Esophagus (tissue), 2 donors: Measurements from ENCODE around the gene PGK2. TPM values are rescaled to one million over a fixed set of nuclear protein-coding genes. Genes with fewer than 3 reads are reported as not detected.

ENCODE experiments used
- H3K27ac ChIP-seq, 2 donors: one replicate each; pipeline ENCODE4 v1.5.1; 2013; ENCODE audit warnings: low read depth in 2 of 2, mild to moderate bottlenecking in 2 of 2, inconsistent platforms in 1 of 2, low read length in 1 of 2, moderate library complexity in 1 of 2
- H3K27me3 ChIP-seq, 2 donors: one replicate each; pipeline ENCODE4 v1.6.1; 2013; ENCODE audit warnings: low read length in 2 of 2, control low read depth in 1 of 2, mild to moderate bottlenecking in 1 of 2; ENCODE audit not compliant: insufficient read depth in 2 of 2, control insufficient read depth in 1 of 2
- H3K36me3 ChIP-seq, 2 donors: one replicate each; pipeline ENCODE4 v1.6.1; 2013; ENCODE audit warnings: low read length in 1 of 2; ENCODE audit not compliant: control insufficient read depth in 2 of 2, insufficient read depth in 2 of 2
- H3K4me1 ChIP-seq, 2 donors: one replicate each; pipeline ENCODE4 v1.6.1; 2013; ENCODE audit warnings: low read length in 1 of 2; ENCODE audit not compliant: control insufficient read depth in 2 of 2, insufficient read depth in 2 of 2
- H3K4me3 ChIP-seq, 2 donors: one replicate each; pipeline ENCODE4 v1.5.1; 2013; ENCODE audit warnings: low read length in 2 of 2, mild to moderate bottlenecking in 2 of 2, low read depth in 1 of 2, moderate library complexity in 1 of 2
- H3K9me3 ChIP-seq, 2 donors: one replicate each; pipeline ENCODE4 v1.6.1; 2013; ENCODE audit warnings: mild to moderate bottlenecking in 2 of 2, low read depth in 1 of 2, low read length in 1 of 2, moderate library complexity in 1 of 2; ENCODE audit not compliant: control insufficient read depth in 2 of 2, insufficient read depth in 1 of 2
- WGBS, 2 donors: extraction: QIAGEN DNeasy Blood & Tissue Kit; methylation state at CpG; one replicate each; pipeline ENCODE4 v1.1.7; 2013; 5-methylcytosine and 5-hydroxymethylcytosine counted together
- polyA plus RNA-seq, 2 donors: library from polyadenylated mRNA; stranded (reverse); fragments of 200-250 nt; gene quantifications; one replicate each; pipeline ENCODE4 v1.2.3, GENCODE V29; 2013
- donor health status: healthy with polysubstance abuse.
- donor health status: Bipolar disorder and iron deficiency.

Gene PGK2
- not detected for polyA plus RNA-seq

GRCh38 chr6:49787176-49787575 is at the start of gene PGK2:
Gene PGK2 (minus strand): TSS chr6:49787285. CDS start chr6:49787187, 98 bp downstream.
- Histone ChIP-seq H3K4me3 (no peak within 1 kb of the TSS), H3K27me3 (no peaks in the 10 kb centered on the region), H3K4me1 (no peaks in the 10 kb centered on the region), H3K36me3 (no peaks in the 10 kb centered on the region), H3K27ac (no peak within 1 kb of the TSS), H3K9me3 (no peaks in the 10 kb centered on the region)
- WGBS, 2 donors = 84 to 86% methylated on average over 8 of the region's 8 CpGs

- WGBS, 2 donors = 81 to 87% methylated on average over 3 of the region's 3 CpGs
- H3K4me3 ChIP-seq = no peak overlapping the region
- no peaks in the 10 kb centered on the region for H3K9me3 ChIP-seq
- no peaks in the 10 kb centered on the region for H3K27me3 ChIP-seq
- H3K4me1 ChIP-seq = no peaks in the 10 kb centered on the region
- H3K27ac ChIP-seq = no peak overlapping the region
- no peaks in the 10 kb centered on the region for H3K36me3 ChIP-seq
These were observed 48.1 kb upstream of the PGK2 start for GRCh38 chr6:49835140-49835539.

GRCh38 chr6:49833386-49833785 is 46.3 kb upstream of the PGK2 start:
- no peaks in the 10 kb centered on the region for H3K4me1 ChIP-seq
- H3K9me3 ChIP-seq = no peaks in the 10 kb centered on the region
- no peaks in the 10 kb centered on the region for H3K27me3 ChIP-seq
- no peak overlapping the region for H3K27ac ChIP-seq
- 74 to 82% methylated on average over 1 of the region's 1 CpG for WGBS, 2 donors
- no peaks in the 10 kb centered on the region for H3K36me3 ChIP-seq
- no peak overlapping the region for H3K4me3 ChIP-seq

GRCh38 chr6:49826743-49827406 is 39.8 kb upstream of the PGK2 start:
- Histone ChIP-seq H3K4me1 (no peaks in the 10 kb centered on the region), H3K27me3 (no peaks in the 10 kb centered on the region), H3K36me3 (no peaks in the 10 kb centered on the region), H3K9me3 (no peaks in the 10 kb centered on the region), H3K4me3 (no peak overlapping the region), H3K27ac (no peak overlapping the region)
- 46 to 55% methylated on average over 5 of the region's 5 CpGs for WGBS, 2 donors

GRCh38 chr6:49815166-49815565 is 28.1 kb upstream of the PGK2 start:
- Histone ChIP-seq H3K9me3 (no peaks in the 10 kb centered on the region), H3K36me3 (no peaks in the 10 kb centered on the region), H3K4me3 (no peak overlapping the region), H3K27me3 (no peaks in the 10 kb centered on the region), H3K4me1 (no peaks in the 10 kb centered on the region), H3K27ac (no peak overlapping the region)
- 67 to 75% methylated on average over 2 of the region's 2 CpGs for WGBS, 2 donors

- H3K27ac ChIP-seq = no peak overlapping the region
- no peaks in the 10 kb centered on the region for H3K4me1 ChIP-seq
- 61 to 72% methylated on average over 2 of the region's 2 CpGs for WGBS, 2 donors
- no peak overlapping the region for H3K4me3 ChIP-seq
- no peaks in the 10 kb centered on the region for H3K9me3 ChIP-seq
- H3K27me3 ChIP-seq = no peaks in the 10 kb centered on the region
- no peaks in the 10 kb centered on the region for H3K36me3 ChIP-seq
These were observed 26.2 kb upstream of the PGK2 start for GRCh38 chr6:49813248-49813647.

GRCh38 chr6:49806145-49806544 is 19.1 kb upstream of the PGK2 start:
- no peaks in the 10 kb centered on the region for H3K4me1 ChIP-seq
- H3K27ac ChIP-seq = no peak overlapping the region
- peaks cover 0 to 8% of the 10 kb centered on the region in 2 donors for H3K9me3 ChIP-seq
- H3K27me3 ChIP-seq = no peaks in the 10 kb centered on the region
- 84 to 89% methylated on average over 4 of the region's 4 CpGs for WGBS, 2 donors
- H3K36me3 ChIP-seq = no peaks in the 10 kb centered on the region
- H3K4me3 ChIP-seq = no peak overlapping the region

- Histone ChIP-seq H3K9me3 (peaks cover 0 to 8% of the 10 kb centered on the region in 2 donors), H3K27ac (no peak overlapping the region), H3K27me3 (no peaks in the 10 kb centered on the region), H3K4me1 (no peaks in the 10 kb centered on the region), H3K36me3 (no peaks in the 10 kb centered on the region), H3K4me3 (no peak overlapping the region)
- WGBS, 2 donors = 58 to 62% methylated on average over 3 of the region's 3 CpGs
These were observed 18.2 kb upstream of the PGK2 start for GRCh38 chr6:49805246-49805645.

GRCh38 chr6:49801525-49801924 is 14.4 kb upstream of the PGK2 start:
- no peaks in the 10 kb centered on the region for H3K27me3 ChIP-seq
- no peaks in the 10 kb centered on the region for H3K36me3 ChIP-seq

GRCh38 chr6:49799090-49799489 is 12.0 kb upstream of the PGK2 start:
- H3K27me3 ChIP-seq = no peaks in the 10 kb centered on the region
- H3K27ac ChIP-seq = no peak overlapping the region
- H3K4me1 ChIP-seq = no peaks in the 10 kb centered on the region
- H3K4me3 ChIP-seq = no peak overlapping the region
- no peaks in the 10 kb centered on the region for H3K9me3 ChIP-seq
- H3K36me3 ChIP-seq = no peaks in the 10 kb centered on the region
- 89 to 100% methylated on average over 1 of the region's 1 CpG for WGBS, 2 donors

More at GRCh38 chr6:49801525-49801924, 14.4 kb upstream of the PGK2 start:
- Histone ChIP-seq H3K27ac (no peak overlapping the region), H3K4me3 (no peak overlapping the region), H3K4me1 (no peaks in the 10 kb centered on the region), H3K9me3 (peaks cover 0 to 8% of the 10 kb centered on the region in 2 donors)
- WGBS, 2 donors = 93 to 97% methylated on average over 8 of the region's 8 CpGs
